ENCODE results near the gene CGNL1.

CGNL1 gene

DNA sequence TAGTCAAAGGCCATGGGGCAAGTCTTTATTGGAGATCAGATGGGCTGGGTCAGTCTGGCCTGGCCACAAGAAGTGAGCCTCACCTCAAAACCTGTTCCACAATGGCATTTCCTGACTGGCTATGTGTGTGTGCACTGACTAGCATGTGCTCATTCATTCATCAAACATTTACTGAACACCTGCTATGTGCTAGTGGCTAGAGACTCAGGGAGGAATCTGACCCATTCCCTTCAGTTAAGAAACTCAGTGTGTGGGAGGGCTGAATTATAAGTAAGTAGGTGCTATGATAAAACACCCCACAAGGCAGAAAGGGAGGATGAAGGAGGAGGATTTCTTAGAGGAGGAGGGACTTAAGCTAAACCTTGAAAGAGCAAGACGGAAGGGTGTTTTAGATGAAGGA, 5.4 kb upstream of the CGNL1 start:
- TF ChIP-seq, protein P1, sequence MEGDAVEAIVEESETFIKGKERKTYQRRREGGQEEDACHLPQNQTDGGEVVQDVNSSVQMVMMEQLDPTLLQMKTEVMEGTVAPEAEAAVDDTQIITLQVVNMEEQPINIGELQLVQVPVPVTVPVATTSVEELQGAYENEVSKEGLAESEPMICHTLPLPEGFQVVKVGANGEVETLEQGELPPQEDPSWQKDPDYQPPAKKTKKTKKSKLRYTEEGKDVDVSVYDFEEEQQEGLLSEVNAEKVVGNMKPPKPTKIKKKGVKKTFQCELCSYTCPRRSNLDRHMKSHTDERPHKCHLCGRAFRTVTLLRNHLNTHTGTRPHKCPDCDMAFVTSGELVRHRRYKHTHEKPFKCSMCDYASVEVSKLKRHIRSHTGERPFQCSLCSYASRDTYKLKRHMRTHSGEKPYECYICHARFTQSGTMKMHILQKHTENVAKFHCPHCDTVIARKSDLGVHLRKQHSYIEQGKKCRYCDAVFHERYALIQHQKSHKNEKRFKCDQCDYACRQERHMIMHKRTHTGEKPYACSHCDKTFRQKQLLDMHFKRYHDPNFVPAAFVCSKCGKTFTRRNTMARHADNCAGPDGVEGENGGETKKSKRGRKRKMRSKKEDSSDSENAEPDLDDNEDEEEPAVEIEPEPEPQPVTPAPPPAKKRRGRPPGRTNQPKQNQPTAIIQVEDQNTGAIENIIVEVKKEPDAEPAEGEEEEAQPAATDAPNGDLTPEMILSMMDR (IDR thresholded peaks at IDR 0.05; ENCODE audit: insufficient read depth, low read length, poor library complexity, severe bottlenecking), result no peak
- H3K27me3 ChIP-seq (replicated peaks; ENCODE audit: control insufficient read depth, insufficient read depth, low read length), result peaks cover 5% of the 10 kb centered on the region
- no peak for DNase-seq (ENCODE audit: extremely low read depth, insufficient read length)
- H3K4me3 ChIP-seq (replicated peaks; ENCODE audit: low read depth, low read length), result no peak overlapping the region
- no peaks in the 10 kb centered on the region for H3K36me3 ChIP-seq (ENCODE audit: control insufficient read depth, insufficient read depth, low read length)

DNA sequence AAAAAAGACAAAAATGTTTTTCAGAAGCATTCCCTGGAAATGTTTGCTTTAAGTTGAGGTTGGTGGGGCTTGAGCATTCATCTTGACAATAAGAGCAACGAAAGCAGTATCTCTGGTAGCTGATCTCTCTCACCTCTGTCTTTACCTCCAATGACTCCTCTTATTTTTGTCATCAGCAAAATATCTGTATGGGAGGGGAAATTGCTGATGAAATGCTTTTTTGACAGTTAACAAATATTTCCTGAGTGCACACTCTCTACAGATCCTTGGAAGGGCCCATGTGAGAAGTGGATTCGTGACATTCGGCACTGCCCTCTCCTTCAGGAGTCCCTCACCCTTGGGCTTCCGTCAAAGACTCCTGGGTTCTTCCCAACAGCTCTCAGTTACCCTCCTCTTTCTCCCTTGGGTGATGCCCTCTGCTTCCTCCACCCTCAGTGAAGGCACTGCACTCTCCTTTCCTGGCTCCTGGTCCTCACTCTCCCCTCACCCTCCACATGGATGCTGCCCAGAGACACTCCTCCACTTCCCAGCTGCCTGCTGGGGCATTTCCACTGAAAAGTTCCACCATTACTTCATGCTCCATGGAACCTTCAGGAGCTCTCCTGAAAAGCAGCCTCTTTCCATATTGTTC, 2.9 kb upstream of the CGNL1 start:
- TF ChIP-seq, protein P1 (IDR thresholded peaks at IDR 0.05; ENCODE audit: insufficient read depth, low read length, poor library complexity, severe bottlenecking), result no peak
- Histone ChIP-seq H3K36me3 (ENCODE audit: control insufficient read depth, insufficient read depth, low read length) (no peaks in the 10 kb centered on the region), H3K27me3 (replicated peaks; ENCODE audit: control insufficient read depth, insufficient read depth, low read length) (peaks cover 3% of the 10 kb centered on the region), H3K4me3 (replicated peaks; ENCODE audit: low read depth, low read length) (no peak overlapping the region)
- DNase-seq (ENCODE audit: extremely low read depth, insufficient read length), result no peak

DNA sequence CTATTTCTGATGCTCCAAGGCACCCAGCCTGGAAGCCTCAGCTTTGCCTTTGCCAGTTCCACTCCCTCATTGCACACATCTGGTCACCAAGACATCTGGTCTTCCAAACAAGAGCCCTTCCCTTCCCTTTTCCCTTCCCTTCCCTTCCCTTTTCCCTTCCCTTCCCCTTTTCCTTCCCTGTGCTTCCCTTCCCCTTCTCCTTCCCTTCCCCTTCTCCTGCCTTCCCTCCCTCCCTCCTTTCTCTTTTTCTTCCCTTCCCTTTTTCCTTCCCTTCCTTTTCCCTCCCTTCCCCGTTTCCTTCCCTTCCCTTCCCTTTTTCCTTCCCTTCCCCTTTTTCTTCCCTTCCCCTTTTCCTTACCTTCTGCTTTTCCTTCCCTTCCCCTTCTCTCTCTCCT, 2.4 kb upstream of the CGNL1 start:
- Histone ChIP-seq H3K4me3 (replicated peaks; ENCODE audit: low read depth, low read length) (no peak overlapping the region), H3K36me3 (ENCODE audit: control insufficient read depth, insufficient read depth, low read length) (no peaks in the 10 kb centered on the region), H3K27me3 (replicated peaks; ENCODE audit: control insufficient read depth, insufficient read depth, low read length) (peaks cover 3% of the 10 kb centered on the region)
- DNase-seq (ENCODE audit: extremely low read depth, insufficient read length), result no peak
- TF ChIP-seq, protein P1 (IDR thresholded peaks at IDR 0.05; ENCODE audit: insufficient read depth, low read length, poor library complexity, severe bottlenecking), result no peak

DNA sequence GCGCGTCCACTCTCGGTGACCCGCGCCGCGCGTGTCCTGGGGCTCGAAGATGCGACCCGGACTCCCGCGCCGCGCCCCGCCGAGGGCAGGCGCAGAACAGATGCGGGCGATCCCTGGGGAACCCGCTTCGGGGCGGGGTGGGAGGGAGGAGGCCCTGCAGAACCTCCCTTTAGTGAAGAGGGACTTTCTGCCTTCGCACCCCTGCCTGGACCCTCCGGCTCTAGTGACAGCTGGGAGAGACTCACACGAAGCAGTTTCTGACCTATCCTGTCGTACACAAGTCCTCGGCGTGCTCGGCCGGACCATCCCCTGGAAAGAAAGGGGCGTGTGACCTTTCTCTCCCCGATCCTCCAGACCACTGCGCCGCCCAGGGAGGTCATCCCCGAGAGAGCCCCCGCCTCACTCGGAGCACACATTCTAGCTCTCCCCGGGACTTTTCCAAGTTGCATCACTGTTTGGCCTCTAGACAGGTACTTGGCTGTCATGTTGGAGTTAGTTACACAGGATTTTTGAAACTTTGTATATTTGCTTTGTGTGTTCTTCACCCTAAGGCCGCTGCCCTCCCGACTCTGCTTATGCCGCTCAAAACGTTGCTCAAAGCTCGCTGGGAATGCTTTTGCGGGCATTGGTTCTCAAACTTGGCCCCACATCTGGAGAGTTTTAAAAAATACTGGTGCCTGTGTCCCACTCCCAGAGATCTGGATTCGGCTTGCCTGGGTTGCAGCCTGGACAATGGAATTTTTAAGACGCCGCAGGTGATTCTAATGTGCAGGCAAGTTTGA, 582 bp downstream of the CGNL1 start:
- Histone ChIP-seq H3K4me3 (replicated peaks; ENCODE audit: low read depth, low read length) (no peak overlapping the region), H3K36me3 (ENCODE audit: control insufficient read depth, insufficient read depth, low read length) (no peaks in the 10 kb centered on the region), H3K27me3 (replicated peaks; ENCODE audit: control insufficient read depth, insufficient read depth, low read length) (peaks cover 3% of the 10 kb centered on the region)
- DNase-seq (ENCODE audit: extremely low read depth, insufficient read length), result no peak
- TF ChIP-seq, protein P1 (IDR thresholded peaks at IDR 0.05; ENCODE audit: insufficient read depth, low read length, poor library complexity, severe bottlenecking), result no peak

DNA sequence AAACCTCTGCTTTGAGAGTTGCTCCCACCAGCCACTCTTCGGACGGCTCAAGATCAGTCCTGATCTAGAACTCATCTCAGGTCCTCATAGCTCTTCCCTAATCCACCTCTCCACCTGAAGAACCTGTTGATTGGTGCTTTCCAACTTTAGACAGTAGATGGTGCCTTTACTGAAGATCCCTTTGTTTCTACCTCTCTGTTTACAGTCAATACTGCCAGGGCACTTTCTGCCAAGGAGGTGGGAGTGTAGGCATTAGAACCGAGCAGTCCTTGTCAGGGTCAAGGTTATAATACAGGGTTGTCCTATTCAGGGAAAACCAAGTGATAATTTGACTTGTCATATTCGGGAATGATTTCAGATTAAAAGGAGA, 1.2 kb downstream of the CGNL1 start:
- Histone ChIP-seq H3K27me3 (replicated peaks; ENCODE audit: control insufficient read depth, insufficient read depth, low read length) (peaks cover 3% of the 10 kb centered on the region), H3K36me3 (ENCODE audit: control insufficient read depth, insufficient read depth, low read length) (no peaks in the 10 kb centered on the region), H3K4me3 (replicated peaks; ENCODE audit: low read depth, low read length) (no peak overlapping the region)
- TF ChIP-seq, protein P1 (IDR thresholded peaks at IDR 0.05; ENCODE audit: insufficient read depth, low read length, poor library complexity, severe bottlenecking), result no peak
- DNase-seq (ENCODE audit: extremely low read depth, insufficient read length), result no peak
